Heart left ventricle (tissue), 16 donors: ENCODE measurements around the gene LUC7L. TPM values are rescaled to one million over a fixed set of nuclear protein-coding genes. Genes with fewer than 3 reads are reported as not detected.
A peak's percentile ranks its signal among the peaks of the same experiment; 100 is the strongest.
"Not testable (repeated sequence)": the region's sequence is repeated elsewhere in the genome, so short reads cannot be mapped to it uniquely, and the experiment has no call there.

Experiments used
- ATAC-seq, 4 donors: fragments of 200-7000 bp; cut with Tn5 transposase; one replicate each; pipeline ENCODE4 v1.9.1; 2020 to 2022; ENCODE audit warnings: moderate library complexity in 4 of 4, mild to moderate bottlenecking in 3 of 4, moderate number of reproducible peaks in 1 of 4
- DNase-seq, 5 donors: peaks; one replicate each; pipeline ENCODE4 v3.0.0-alpha.2; 2020
- H3K27ac ChIP-seq, 12 donors: fragments of 200-600 bp; sonication (generic) in 4 of 12; one replicate each; pipeline versions ENCODE4 v1.5.0 to v1.8.0; 2016 to 2022; ENCODE audit warnings: mild to moderate bottlenecking in 2 of 12
- H3K27me3 ChIP-seq, 9 donors: fragments of 200-600 bp; sonication (generic) in 2 of 9; one replicate each; pipeline versions ENCODE4 v1.5.1 to v1.8.0; 2016 to 2022; ENCODE audit warnings: mild to moderate bottlenecking in 3 of 9
- H3K36me3 ChIP-seq, 9 donors: fragments of 200-600 bp; sonication (generic) in 2 of 9; one replicate each; pipeline versions ENCODE4 v1.5.0 to v1.8.0; 2018 to 2022; ENCODE audit warnings: mild to moderate bottlenecking in 2 of 9
- H3K4me1 ChIP-seq, 12 donors: fragments of 200-600 bp; sonication (generic) in 4 of 12; one replicate each; pipeline versions ENCODE4 v1.5.0 to v1.8.0; 2016 to 2022; ENCODE audit warnings: mild to moderate bottlenecking in 3 of 12
- H3K4me3 ChIP-seq, 12 donors: fragments of 200-600 bp; sonication (generic) in 4 of 12; one replicate each; pipeline versions ENCODE4 v1.5.0 to v1.8.0; 2017 to 2022; ENCODE audit warnings: mild to moderate bottlenecking in 9 of 12, moderate library complexity in 4 of 12
- H3K9me3 ChIP-seq, 12 donors: fragments of 200-600 bp; sonication (generic) in 4 of 12; one replicate each; pipeline versions ENCODE4 v1.5.0 to v1.8.0; 2016 to 2022; ENCODE audit warnings: mild to moderate bottlenecking in 1 of 12
- CTCF ChIP-seq, 12 donors: fragments of 200-600 bp; sonication (generic) in 4 of 12; IDR thresholded peaks; one replicate each; pipeline versions ENCODE4 v1.5.0 to v1.8.0; 2018 to 2022; ENCODE audit warnings: antibody characterized with exemption in 12 of 12, mild to moderate bottlenecking in 5 of 12
- POLR2A ChIP-seq, 2 donors: fragments of 450-650 bp; IDR thresholded peaks; one replicate each; pipeline ENCODE4 v1.6.1; 2017; ENCODE audit warnings: antibody characterized with exemption in 2 of 2, mild to moderate bottlenecking in 2 of 2, moderate library complexity in 2 of 2
- WGBS, 4 donors: extraction: QIAGEN DNeasy Blood & Tissue Kit in 2 of 4; methylation state at CpG; one replicate each; pipeline versions ENCODE4 v1.1.5 to v1.1.7; 2013 to 2018; 5-methylcytosine and 5-hydroxymethylcytosine counted together
- intact Hi-C, 10 donors: fragments of 100-400 bp; cut with DNase I; formaldehyde crosslinking; loops; one replicate each; pipeline versions ENCODE4 v1.11.1 to v1.14.2; 2022
- polyA plus RNA-seq, 2 donors: library from polyadenylated mRNA; stranded (reverse); fragments of 200-250 nt; gene quantifications; one replicate each; pipeline ENCODE4 v1.2.3, GENCODE V29; 2013
- total RNA-seq, 9 donors: library from RNA; depleted of rRNA in 2 of 9; stranded (reverse); fragments of >200 nt in 2 of 9; fragmentation: NEBNext Ultra II Directional in 3 of 9; extraction: Animal tissue kit (Norgen Biotek cat#: 25700) in 3 of 9; gene quantifications; one replicate each; pipeline versions ENCODE4 v1.1.0 to v1.2.4, GENCODE V29; 2016 to 2023
- donor health status: ischemic (EF 13 %, LVEDD 7.1; RV severe dilation, severe dysfunction).
- donor health status: healthy with polysubstance abuse.
- donor health status: DM: no; HTN: yes; CAD: no.
- donor health status: DM: no; HTN: no; CAD: no.
- donor health status: ischemic (EF 25% LVEDD 6.9; RV normal size, moderate dysfunction).
- donor health status: ischemic (EF 25% LVEDD 5.7; RV mildly dilated, moderate dysfunction).
- donor health status: healthy.
- donor health status: DM: yes; HTN: yes; CAD: no.
- donor health status: ischemic (EF 35%, LVEDD 5.7; RV mildly dilated, moderate dysfunction).
- donor health status: nonischemic (EF 11% LVEDD 7.7; RV severe dilation, severe dysfunction).
- donor health status: DM: yes; HTN: yes; CAD: no.
- donor health status: PGD.
- donor health status: ischemic (EF 29% LVEDD 5.4; RV normal size, mild dysfunction).
- donor health status: nonischemic (EF 23%, LVEDD 6.1; RV moderate dilation, normal function).

The LUC7L gene
- total and polyA plus RNA-seq, 11 donors: 12.5 to 47.5 (median 19.4) TPM

- H3K36me3 ChIP-seq: no peaks in the 10 kb centered on the region
- H3K27ac ChIP-seq: no peak overlapping the region
- no peaks in the 10 kb centered on the region for H3K9me3 ChIP-seq
- WGBS, 4 donors: 0 to 94% (median 47%) methylated on average over 1 of the region's 1 CpG
- H3K4me3 ChIP-seq: no peak overlapping the region
- ATAC-seq (no peak), DNase-seq (no peak)
- peaks cover 36 to 77% (median 69%) of the 10 kb centered on the region in 9 donors for H3K27me3 ChIP-seq
- H3K4me1 ChIP-seq: peaks cover 0 to 13% (median 8%) of the 10 kb centered on the region in 12 donors
- TF ChIP-seq POLR2A (IDR thresholded peaks at IDR 0.05) (no peak), CTCF (IDR thresholded peaks at IDR 0.05) (no peak)
- intact Hi-C loops: no loop called here
These were observed 58.5 kb downstream of the LUC7L start for GRCh38 chr16:170788-171187.

- WGBS, 4 donors: 0 to 5% (median 1%) methylated on average over 3 to 5 of the region's 5 CpGs
- ATAC-seq: peak in 3 of 4 donors; percentile 28 to 65 (median 53)
- DNase-seq: peak in 3 of 5 donors; percentile 35 to 43 (median 41)
- Histone ChIP-seq H3K27me3 (peaks cover 39 to 79% (median 69%) of the 10 kb centered on the region in 9 donors), H3K4me1 (peaks cover 0 to 20% (median 14%) of the 10 kb centered on the region in 12 donors)
- intact Hi-C loops, H3K27ac ChIP-seq, H3K9me3 ChIP-seq, H3K36me3 ChIP-seq, H3K4me3 ChIP-seq: not testable (repeated sequence)
These were observed 59.2 kb downstream of the LUC7L start for GRCh38 chr16:170088-170507.

- ATAC-seq (no peak), DNase-seq (peak in 1 of 5 donors; percentile 33)
- no peaks in the 10 kb centered on the region for H3K9me3 ChIP-seq
- no peak overlapping the region for H3K4me3 ChIP-seq
- WGBS, 4 donors: 24 to 32% (median 27%) methylated on average over 3 of the region's 3 CpGs
- TF ChIP-seq POLR2A (IDR thresholded peaks at IDR 0.05): no peak
- no peak for TF ChIP-seq CTCF (IDR thresholded peaks at IDR 0.05)
- no peaks in the 10 kb centered on the region for H3K36me3 ChIP-seq
- intact Hi-C loops: no loop called here
- H3K4me1 ChIP-seq: peaks cover 0 to 22% (median 14%) of the 10 kb centered on the region in 12 donors
- no peak overlapping the region for H3K27ac ChIP-seq
- H3K27me3 ChIP-seq: peaks cover 39 to 73% (median 64%) of the 10 kb centered on the region in 9 donors
These were observed 60.2 kb downstream of the LUC7L start for GRCh38 chr16:169014-169413.

- ATAC-seq (no peak), DNase-seq (peak in 1 of 5 donors; percentile 42)
- TF ChIP-seq CTCF (IDR thresholded peaks at IDR 0.05) (no peak), POLR2A (IDR thresholded peaks at IDR 0.05) (no peak)
- H3K9me3 ChIP-seq: no peaks in the 10 kb centered on the region
- peaks cover 0 to 22% (median 14%) of the 10 kb centered on the region in 12 donors for H3K4me1 ChIP-seq
- intact Hi-C loops: no loop called here
- no peak overlapping the region for H3K4me3 ChIP-seq
- H3K27ac ChIP-seq: no peak overlapping the region
- WGBS, 4 donors: 45 to 58% (median 52%) methylated on average over 5 to 6 of the region's 6 CpGs
- peaks cover 39 to 71% (median 64%) of the 10 kb centered on the region in 9 donors for H3K27me3 ChIP-seq
- H3K36me3 ChIP-seq: no peaks in the 10 kb centered on the region
These were observed 60.8 kb downstream of the LUC7L start for GRCh38 chr16:168424-168823.

- Histone ChIP-seq H3K27me3 (peaks cover 39 to 75% (median 61%) of the 10 kb centered on the region in 9 donors), H3K27ac (no peak overlapping the region), H3K36me3 (no peaks in the 10 kb centered on the region), H3K4me3 (no peak overlapping the region), H3K9me3 (no peaks in the 10 kb centered on the region), H3K4me1 (peaks cover 0 to 22% (median 14%) of the 10 kb centered on the region in 12 donors)
- TF ChIP-seq POLR2A (IDR thresholded peaks at IDR 0.05) (no peak), CTCF (IDR thresholded peaks at IDR 0.05) (no peak)
- intact Hi-C loops: no loop called here
- 5 to 12% (median 7%) methylated on average over 10 to 11 of the region's 11 CpGs for WGBS, 4 donors
- DNase-seq: peak in 1 of 5 donors; percentile 12
- no peak for ATAC-seq
These were observed 62.0 kb downstream of the LUC7L start for GRCh38 chr16:167122-167690.
